Astrocyte of the cerebellum (primary cell): ENCODE measurements around the gene TEF.
"Not testable (repeated sequence)": the region's sequence is repeated elsewhere in the genome, so short reads cannot be mapped to it uniquely, and the experiment has no call there.

ENCODE experiments used
- DNase-seq: peaks from one replicate; pipeline ENCODE4 v3.0.0-alpha.2; 2011; ENCODE audit warnings: low read depth
- H3K4me3 ChIP-seq: 2 replicates; pipeline ENCODE4 v1.5.1; 2011; ENCODE audit warnings: mild to moderate bottlenecking, low read depth, low read length, moderate library complexity
- in situ Hi-C: cut with HindIII; loops from 2 replicates; pipeline ENCODE4 v1.10.0; 2017; ENCODE audit warnings: low sequenced_read_pairs
- TF ChIP-seq, protein P1 (sequence below): IDR thresholded peaks from 2 replicates; pipeline ENCODE4 v1.5.1; 2012; ENCODE audit warnings: low read length, low read depth, moderate library complexity, mild to moderate bottlenecking; ENCODE audit errors: missing control alignments

Gene TEF

DNA sequence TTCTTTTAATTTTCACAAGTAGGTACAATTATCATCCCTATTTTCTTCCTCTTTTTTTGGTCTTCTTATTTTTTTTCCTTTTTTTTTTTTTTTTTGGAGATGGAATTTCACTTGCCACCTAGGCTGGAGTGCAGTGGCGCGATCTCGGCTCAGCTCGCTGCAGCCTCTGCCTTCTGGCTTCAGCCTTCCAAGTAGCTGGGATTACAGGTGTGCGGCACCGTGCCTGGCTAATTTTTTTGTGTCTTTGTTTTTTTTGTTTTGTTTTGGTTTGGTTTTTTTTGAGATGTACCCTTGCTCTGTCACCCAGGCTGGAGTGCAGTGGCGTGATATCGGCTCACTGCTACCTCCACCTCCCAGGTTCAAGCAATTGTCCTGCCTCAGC lies 48.2 kb downstream of the TEF start:
- no peak for DNase-seq
- no peak overlapping the region for H3K4me3 ChIP-seq
- TF ChIP-seq, protein P1, sequence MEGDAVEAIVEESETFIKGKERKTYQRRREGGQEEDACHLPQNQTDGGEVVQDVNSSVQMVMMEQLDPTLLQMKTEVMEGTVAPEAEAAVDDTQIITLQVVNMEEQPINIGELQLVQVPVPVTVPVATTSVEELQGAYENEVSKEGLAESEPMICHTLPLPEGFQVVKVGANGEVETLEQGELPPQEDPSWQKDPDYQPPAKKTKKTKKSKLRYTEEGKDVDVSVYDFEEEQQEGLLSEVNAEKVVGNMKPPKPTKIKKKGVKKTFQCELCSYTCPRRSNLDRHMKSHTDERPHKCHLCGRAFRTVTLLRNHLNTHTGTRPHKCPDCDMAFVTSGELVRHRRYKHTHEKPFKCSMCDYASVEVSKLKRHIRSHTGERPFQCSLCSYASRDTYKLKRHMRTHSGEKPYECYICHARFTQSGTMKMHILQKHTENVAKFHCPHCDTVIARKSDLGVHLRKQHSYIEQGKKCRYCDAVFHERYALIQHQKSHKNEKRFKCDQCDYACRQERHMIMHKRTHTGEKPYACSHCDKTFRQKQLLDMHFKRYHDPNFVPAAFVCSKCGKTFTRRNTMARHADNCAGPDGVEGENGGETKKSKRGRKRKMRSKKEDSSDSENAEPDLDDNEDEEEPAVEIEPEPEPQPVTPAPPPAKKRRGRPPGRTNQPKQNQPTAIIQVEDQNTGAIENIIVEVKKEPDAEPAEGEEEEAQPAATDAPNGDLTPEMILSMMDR, result no peak
- in situ Hi-C loops, result no loop called here

DNA sequence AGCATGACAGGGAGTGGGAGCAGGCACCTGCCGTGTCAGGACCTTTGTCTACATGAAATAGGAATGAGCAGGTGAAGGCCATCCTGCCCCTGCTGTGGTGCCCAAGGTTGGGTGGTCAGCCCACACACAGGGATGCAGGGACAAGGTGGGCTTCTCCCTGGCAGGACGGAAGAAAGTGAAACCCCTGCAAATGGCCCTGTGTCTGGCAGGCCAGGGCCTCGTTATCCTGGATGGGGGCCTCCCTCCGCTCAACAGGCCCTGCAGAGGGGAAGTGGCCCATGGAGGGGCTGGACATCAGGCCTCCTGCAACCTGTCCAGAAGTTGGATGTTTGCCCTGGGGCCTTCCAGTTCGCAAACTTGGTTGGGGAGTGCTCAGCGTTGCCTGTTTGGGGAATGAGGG lies 49.9 kb downstream of the TEF start:
- no peak overlapping the region for H3K4me3 ChIP-seq
- in situ Hi-C loops, result no loop called here
- DNase-seq, result no peak
- TF ChIP-seq, protein P1, result no peak

DNA sequence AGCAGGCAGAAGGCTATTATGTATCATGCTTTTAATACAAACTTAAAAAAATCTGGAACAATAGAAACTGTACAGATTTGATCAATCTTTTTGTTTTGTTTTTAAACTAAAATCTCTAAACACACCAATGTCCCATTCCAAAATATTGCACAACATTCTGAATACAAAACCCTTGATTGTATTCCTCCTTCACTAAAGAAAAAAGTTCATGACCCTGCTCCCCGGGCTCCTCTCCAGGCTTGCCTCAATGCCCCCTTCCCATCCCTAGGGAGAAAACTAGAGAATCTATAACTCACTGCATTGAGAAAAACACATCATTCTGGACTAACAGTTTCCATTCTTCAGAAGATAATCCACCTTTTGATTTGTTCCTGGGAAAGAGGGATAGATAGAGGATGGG lies 51.7 kb downstream of the TEF start:
- H3K4me3 ChIP-seq, in situ Hi-C loops, DNase-seq: not testable (repeated sequence)

DNA sequence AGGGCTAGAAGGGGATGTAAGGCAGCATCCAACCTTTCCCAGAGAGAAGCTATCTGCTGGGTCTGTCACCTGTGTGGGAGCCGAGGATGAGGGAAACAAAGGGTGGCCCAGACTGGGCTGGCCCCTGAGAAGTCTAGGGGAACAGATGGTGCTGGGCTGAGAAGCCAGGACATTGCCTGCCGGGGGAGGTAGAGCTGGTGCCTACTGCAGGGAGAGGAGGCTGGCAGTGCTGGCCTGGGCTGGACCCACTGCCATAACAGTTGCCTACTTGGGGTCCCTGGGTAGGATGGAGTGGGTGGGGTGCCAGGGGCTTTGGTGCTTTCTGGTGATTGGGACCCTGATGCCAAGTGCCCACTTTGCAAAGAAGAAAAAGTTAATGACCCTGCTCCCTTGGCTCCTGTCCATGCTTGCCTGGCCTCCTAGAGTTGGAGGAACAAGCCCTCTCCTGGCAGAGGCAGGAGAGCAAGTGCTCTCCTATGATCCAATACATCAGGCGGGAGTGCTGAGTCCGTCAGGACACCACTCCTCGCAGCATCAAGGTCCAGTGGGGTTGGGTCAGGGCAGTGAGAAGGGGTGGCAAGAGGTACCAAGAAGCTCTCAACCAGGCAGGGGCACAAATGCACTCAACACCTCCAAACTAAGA lies 52.7 kb downstream of the TEF start:
- DNase-seq, in situ Hi-C loops, H3K4me3 ChIP-seq: not testable (repeated sequence)

DNA sequence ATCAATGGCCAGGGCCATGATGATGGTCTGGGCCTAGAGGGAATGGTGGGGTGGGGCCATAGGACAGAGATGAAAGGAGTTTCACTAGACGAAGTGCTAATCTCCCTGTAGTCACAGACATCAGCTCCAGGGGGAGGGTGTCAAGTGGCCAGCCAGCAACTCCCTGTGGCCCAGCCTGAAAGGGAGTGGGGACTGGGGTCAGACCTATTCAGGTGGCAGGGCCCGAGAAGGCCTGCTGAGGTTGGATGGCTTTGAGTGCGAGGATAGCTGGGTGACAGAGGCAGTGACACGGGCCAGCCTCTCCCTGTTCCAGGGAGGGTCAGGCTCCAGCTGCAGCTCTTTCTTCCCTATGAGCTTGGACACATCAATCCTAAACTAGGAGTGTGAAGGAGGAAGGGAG lies 53.8 kb downstream of the TEF start:
- DNase-seq, result no peak
- H3K4me3 ChIP-seq, result no peak overlapping the region
- TF ChIP-seq, protein P1, result no peak
- in situ Hi-C loops, result no loop called here

DNA sequence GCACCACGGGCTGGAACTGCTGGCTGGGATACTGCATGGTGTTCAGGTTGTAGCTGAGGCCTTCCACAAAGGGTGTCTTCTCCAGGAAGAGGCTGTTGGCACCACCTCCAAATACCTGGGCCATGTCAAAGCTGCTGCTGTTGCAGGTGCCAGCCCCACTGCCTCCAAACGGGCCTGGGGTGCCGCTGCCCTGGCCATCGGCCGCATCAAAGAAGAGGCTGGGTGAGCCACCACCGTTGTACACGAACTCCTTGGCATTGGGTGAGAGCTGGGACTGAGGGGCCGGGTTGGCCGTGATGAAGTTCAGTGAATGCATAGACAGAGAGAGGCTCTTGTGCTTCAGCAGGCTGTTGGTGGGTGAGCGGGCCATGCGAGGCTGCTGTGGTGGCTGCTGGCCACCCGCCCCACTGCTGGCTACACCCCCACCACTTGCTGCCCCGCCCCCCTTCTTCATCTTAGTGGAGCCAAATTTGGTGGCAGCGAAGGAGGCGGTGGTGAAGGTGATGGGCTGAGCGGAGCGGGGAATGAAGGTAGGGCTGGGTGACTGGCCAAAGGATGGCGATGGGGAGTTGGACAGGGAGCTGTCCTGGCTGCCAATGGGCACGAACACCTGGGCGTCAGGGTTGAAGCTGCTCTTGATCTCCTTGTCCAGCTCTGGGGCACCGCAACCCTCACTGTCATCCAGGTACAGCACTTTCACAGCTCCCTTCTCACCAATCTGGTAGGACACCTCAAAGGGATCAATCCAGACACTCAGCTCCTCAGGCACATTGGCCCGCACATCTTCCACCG lies 54.8 kb downstream of the TEF start:
- DNase-seq, result no peak
- TF ChIP-seq, protein P1, result no peak
- in situ Hi-C loops, result no loop called here
- H3K4me3 ChIP-seq, result no peak overlapping the region

DNA sequence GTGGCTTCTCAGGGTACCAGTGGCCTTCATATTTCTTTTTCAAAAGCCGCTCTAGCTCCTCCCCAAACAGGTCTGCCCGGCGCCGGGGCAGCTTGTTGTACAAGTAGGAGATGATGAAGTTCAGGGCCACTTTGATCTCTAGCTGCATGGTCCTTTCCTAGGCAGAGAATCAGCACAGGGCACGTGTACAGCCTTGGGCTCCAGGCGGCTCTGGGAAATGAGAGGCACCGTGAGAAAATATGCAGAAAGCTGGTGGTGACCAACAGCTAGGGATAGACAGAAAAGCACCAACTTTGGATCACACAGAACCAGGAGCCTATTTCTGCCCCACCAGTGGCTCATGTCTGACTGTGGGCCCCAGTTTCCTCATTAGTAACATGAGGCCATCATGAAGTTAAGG lies 55.5 kb downstream of the TEF start:
- TF ChIP-seq, protein P1, result no peak
- DNase-seq, result no peak
- in situ Hi-C loops, result no loop called here
- H3K4me3 ChIP-seq, result no peak overlapping the region

DNA sequence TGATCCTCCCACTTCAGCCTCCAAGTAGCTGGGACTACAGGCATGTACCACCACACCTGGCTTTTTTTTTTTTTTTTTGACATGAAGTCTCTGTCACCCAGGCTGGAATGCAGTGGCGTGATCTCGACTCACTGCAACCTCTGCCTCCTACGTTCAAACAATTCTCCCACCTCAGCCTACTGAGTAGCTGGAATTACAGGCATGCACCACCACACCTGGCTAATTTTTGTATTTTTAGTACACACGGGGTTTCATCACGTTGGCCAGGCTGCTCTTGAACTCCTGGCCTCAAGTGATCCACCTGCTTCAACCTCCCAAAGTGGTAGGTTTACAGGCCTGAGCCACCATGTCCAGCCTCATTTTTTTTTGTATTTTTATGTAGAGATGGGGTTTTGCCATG lies 58.8 kb downstream of the TEF start:
- H3K4me3 ChIP-seq, in situ Hi-C loops, DNase-seq: not testable (repeated sequence)
